ENCODE measurements around the gene LPAR1.
A peak's percentile ranks its signal among the peaks of the same experiment; 100 is the strongest.
"Not testable (repeated sequence)": the region's sequence is repeated elsewhere in the genome, so short reads cannot be mapped to it uniquely, and the experiment has no call there.

Gene LPAR1

DNA sequence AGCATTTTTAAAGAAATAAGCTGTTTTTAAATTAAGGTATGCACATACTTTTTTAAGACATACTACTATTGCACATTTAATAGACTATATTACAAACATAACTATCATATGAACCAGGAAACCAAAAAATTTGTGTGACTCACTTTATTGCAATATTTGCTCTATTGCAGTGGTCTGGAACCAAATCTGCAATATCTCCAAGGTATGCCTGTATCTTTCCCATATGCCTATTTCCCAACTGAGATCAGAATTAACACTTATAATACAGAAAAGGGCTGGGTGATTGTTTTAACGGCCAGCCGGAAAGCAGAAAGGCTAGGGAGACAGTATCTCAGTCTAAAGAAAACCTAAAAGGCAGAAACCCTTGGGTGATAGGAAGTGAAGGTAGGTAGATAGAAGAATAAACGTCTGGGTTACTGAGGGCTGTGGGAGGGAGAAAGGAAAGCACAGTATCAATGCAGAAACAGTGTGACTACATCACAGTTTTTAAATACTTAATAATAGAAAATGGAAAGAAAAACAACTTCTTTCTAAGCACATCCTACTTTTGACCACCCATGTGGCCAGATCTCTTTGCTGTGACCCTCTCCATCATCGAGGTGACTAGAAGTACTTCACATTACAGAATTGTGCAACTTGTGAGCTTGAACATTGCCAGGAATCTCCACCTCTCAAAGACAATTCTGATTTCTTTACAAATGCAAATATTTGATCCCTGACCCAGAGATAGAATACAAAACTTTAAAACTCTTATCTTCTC lies 126.4 kb downstream of the LPAR1 start:
- no peak for DNase-seq

- DNase-seq: no peak
Measured at GRCh38 chr9:110908894-110909293, 129.4 kb downstream of the LPAR1 start.

GRCh38 chr9:110900917-110901316 lies 137.4 kb downstream of the LPAR1 start:
- DNase-seq: no peak

- DNase-seq: no peak
Measured at GRCh38 chr9:110900456-110900855, 137.8 kb downstream of the LPAR1 start.

GRCh38 chr9:110898866-110899265 lies 139.4 kb downstream of the LPAR1 start:
- DNase-seq: no peak

DNA sequence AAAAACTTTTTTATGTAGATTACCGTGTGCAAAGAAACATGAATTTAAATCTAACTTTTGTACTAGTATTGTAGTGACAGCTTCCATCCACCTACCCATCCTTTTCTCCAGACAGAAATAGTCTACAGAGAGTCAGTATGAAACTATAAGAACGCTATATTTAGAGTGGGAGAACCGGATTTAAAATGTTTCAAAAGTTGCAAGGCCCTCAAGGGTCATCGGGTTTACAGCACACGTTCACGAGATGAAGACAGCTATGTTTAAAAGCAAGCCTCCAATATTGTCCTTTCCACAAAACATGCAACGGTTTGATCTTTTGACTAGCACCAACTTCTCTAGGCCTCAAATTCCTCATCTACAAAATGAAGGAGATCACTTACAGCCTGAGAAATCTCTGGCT lies 139.9 kb downstream of the LPAR1 start:
- no peak for DNase-seq

GRCh38 chr9:110897943-110898342 lies 140.3 kb downstream of the LPAR1 start:
- DNase-seq: no peak

- DNase-seq: no peak
Measured at GRCh38 chr9:110895147-110895905, 142.9 kb downstream of the LPAR1 start.

- DNase-seq: no peak
Measured at GRCh38 chr9:110894731-110895130, 143.5 kb downstream of the LPAR1 start.

GRCh38 chr9:110892689-110893088 lies 145.6 kb downstream of the LPAR1 start:
- DNase-seq: no peak

- DNase-seq: no peak
Measured at GRCh38 chr9:110891760-110892159, 146.5 kb downstream of the LPAR1 start.

DNA sequence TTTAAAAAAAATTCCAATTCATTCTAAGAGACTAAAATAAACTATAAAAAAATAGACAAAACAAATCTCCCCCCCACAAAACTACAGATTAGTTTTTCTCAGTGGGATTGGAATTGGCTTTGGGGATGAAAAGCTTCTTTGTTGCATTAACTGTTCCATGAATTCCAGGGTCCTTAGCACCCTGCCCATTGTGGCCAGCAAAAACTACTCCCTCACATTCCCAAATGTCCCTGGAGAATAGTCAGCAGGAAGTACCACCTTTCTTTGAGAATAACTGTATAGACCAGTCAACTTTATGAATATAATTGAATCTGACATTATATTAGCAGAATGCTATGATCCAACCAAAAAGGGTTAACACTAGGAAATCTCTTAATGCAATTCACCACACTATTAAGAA lies 147.9 kb downstream of the LPAR1 start:
- DNase-seq: no peak

DNA sequence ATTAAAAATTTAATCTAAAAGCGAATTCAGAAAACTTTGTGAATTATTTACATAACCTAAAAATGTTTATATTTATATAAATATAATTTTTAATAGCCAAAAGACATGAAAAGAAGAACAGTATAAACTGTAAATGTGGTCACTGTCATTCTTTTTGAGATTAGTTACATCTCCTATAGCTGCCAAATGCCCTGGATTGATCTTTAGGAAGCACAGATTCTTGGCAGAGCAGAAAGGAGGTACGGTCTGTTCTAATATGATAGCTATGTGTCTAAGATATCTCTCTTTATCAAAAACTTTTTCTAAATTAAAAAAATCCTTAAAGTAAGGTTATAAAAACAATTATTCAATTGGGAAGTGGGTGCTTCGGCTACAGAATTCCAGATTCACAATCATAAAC lies 151.0 kb downstream of the LPAR1 start:
- DNase-seq: no peak

GRCh38 chr9:110886832-110887231 lies 151.4 kb downstream of the LPAR1 start:
- no peak for DNase-seq

DNA sequence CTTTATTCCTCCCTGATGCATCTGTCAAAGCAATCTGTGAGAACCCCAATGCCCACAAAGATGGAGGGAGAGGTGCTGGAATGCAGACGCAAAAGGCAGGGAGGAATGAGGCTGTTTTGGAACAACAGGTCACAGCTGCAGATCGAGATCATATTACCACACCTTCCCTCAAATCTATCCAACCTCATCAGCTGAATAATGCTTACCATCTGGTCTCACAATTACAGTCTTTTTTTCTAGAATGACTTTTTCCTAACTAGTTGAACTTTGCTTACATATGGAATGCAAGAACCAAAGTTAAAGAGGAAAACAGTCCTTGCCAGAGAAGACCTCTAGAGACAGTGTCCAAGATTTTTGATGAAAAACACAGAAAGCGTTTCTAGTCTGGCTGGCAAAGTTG lies 158.1 kb downstream of the LPAR1 start:
- peak; percentile 36 for DNase-seq

DNA sequence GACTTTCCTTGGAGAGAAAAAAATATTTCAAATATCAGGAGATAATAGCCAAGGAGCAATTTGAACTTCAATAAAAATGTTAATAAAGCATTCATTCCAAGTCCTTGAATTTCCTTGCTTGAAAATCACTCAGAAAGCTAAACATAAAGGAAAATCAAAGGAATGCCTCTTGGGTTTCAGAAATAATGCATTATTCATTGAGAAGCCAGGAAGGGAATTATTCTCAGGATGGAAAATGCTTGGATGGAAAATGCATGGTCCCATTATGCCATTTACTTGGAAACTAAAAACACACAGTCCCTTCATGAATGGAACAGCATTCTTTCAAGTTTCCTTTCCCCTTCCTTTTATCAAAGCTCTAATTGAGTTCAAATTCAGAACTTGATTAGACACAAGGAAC lies 160.9 kb downstream of the LPAR1 start:
- peak; percentile 28 for DNase-seq

- peak; percentile 33 for DNase-seq
Measured at GRCh38 chr9:110876929-110877328, 161.3 kb downstream of the LPAR1 start.

GRCh38 chr9:110874963-110875674 lies 163.2 kb downstream of the LPAR1 start:
- no peak for DNase-seq

- DNase-seq: no peak
Measured at GRCh38 chr9:110872920-110873319, 165.3 kb downstream of the LPAR1 start.

GRCh38 chr9:110871736-110872135 lies 166.5 kb downstream of the LPAR1 start:
- DNase-seq: no peak

DNA sequence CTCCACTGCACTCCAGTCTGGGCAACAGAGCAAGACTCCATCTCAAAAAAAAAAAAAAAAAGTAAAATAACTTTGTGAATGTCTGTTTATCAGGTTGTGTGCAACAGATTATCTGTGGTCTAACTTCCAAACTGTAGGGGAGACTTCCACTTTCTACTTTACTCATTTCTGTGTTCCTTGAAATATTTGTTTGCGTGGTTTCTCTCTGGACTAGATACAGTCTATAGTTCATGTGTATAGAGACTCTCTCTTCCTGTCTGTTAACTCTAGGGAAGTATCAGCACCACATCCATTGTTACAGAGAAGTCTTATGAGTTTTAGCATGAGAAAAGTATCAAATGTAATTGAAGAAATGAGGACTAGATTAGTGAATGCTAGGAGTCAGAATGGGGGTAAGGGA lies 168.3 kb downstream of the LPAR1 start:
- no peak for DNase-seq

- no peak for DNase-seq
Measured at GRCh38 chr9:110864011-110864410, 174.3 kb downstream of the LPAR1 start.

GRCh38 chr9:110861370-110862110 lies 176.7 kb downstream of the LPAR1 start:
- DNase-seq: not testable (repeated sequence)

All from eye (tissue), 1 donor.